Measurements from ENCODE around the gene MTHFR. TPM values are rescaled to one million over a fixed set of nuclear protein-coding genes. Genes with fewer than 3 reads are reported as not detected.

MTHFR gene
- total RNA-seq, 1 experiment from 2014 or later = 18.2 TPM

- Histone ChIP-seq H3K4me2 (ENCODE audit: insufficient read depth, insufficient read length, low read length) (no peak overlapping the region), H3K14ac (ENCODE audit: insufficient read depth, low read length) (no peak overlapping the region), H2BK120ac (ENCODE audit: low read depth, low read length, poor library complexity, severe bottlenecking) (no peak overlapping the region), H2BK5ac (ENCODE audit: insufficient read length, low read length) (no peak overlapping the region), H3K23me2 (ENCODE audit: insufficient read length, low read depth, low read length, poor library complexity, severe bottlenecking) (no peaks in the 10 kb centered on the region), H3K27ac (ENCODE audit: insufficient read length, low read depth, low read length) (no peak overlapping the region), H3K9me3 (ENCODE audit: control insufficient read depth, low read depth, low read length) (no peaks in the 10 kb centered on the region), H4K5ac (ENCODE audit: insufficient read length, low read depth, low read length) (no peak overlapping the region), H4K20me1 (ENCODE audit: control insufficient read depth, insufficient read depth, insufficient read length) (no peaks in the 10 kb centered on the region), H3T11ph (ENCODE audit: low read length) (no peak overlapping the region), H3K18ac (ENCODE audit: insufficient read length, low read depth, low read length) (no peak overlapping the region), H3K4me1 (ENCODE audit: insufficient read depth, low read length) (no peaks in the 10 kb centered on the region), H3K56ac (ENCODE audit: insufficient read length, low read depth, low read length) (no peak overlapping the region), H3K79me2 (ENCODE audit: insufficient read depth, low read length) (no peaks in the 10 kb centered on the region), H2BK12ac (ENCODE audit: insufficient read length, low read depth, low read length) (no peak overlapping the region), H3K9ac (ENCODE audit: extremely low read depth, insufficient read length, low read length) (no peak overlapping the region), H3K27me3 (ENCODE audit: insufficient read depth, low read length) (no peaks in the 10 kb centered on the region; the same call in 1 of the 2 replicates), H4K8ac (replicated peaks; ENCODE audit: insufficient read length, low read depth, low read length) (no peak overlapping the region), H2BK15ac (ENCODE audit: low read depth, low read length) (no peak overlapping the region), H3K4ac (ENCODE audit: low read depth, low read length) (no peak overlapping the region), H2AFZ (ENCODE audit: low read length) (no peak overlapping the region), H3K79me1 (ENCODE audit: insufficient read depth, low read depth, low read length, poor library complexity, severe bottlenecking) (no peaks in the 10 kb centered on the region), H3K23ac (ENCODE audit: insufficient read length, low read depth, low read length) (no peak overlapping the region), H2AK5ac (ENCODE audit: insufficient read length, low read length) (no peak overlapping the region), H2BK20ac (ENCODE audit: low read depth, low read length, poor library complexity, severe bottlenecking) (no peak overlapping the region), H4K91ac (ENCODE audit: insufficient read length, low read depth, low read length) (no peak overlapping the region)
- H3K4me3 Mint-ChIP-seq = no peak overlapping the region
- H3K36me3 Mint-ChIP-seq (ENCODE audit: insufficient read depth in 1 of 3, low read depth in 3 of 3) = no peaks in the 10 kb centered on the region
- no peak for DNase-seq
- H3K9me3 Mint-ChIP-seq = no peaks in the 10 kb centered on the region
- H3K27me3 Mint-ChIP-seq (ENCODE audit: low read depth) = peaks cover 55% of the 10 kb centered on the region
- H3K4me1 Mint-ChIP-seq = peaks cover 6 to 15% of the 10 kb centered on the region in 2 experiments; a peak in 3 of 4 replicates
- no peak overlapping the region for H3K27ac Mint-ChIP-seq
- TF ChIP-seq, protein P1, sequence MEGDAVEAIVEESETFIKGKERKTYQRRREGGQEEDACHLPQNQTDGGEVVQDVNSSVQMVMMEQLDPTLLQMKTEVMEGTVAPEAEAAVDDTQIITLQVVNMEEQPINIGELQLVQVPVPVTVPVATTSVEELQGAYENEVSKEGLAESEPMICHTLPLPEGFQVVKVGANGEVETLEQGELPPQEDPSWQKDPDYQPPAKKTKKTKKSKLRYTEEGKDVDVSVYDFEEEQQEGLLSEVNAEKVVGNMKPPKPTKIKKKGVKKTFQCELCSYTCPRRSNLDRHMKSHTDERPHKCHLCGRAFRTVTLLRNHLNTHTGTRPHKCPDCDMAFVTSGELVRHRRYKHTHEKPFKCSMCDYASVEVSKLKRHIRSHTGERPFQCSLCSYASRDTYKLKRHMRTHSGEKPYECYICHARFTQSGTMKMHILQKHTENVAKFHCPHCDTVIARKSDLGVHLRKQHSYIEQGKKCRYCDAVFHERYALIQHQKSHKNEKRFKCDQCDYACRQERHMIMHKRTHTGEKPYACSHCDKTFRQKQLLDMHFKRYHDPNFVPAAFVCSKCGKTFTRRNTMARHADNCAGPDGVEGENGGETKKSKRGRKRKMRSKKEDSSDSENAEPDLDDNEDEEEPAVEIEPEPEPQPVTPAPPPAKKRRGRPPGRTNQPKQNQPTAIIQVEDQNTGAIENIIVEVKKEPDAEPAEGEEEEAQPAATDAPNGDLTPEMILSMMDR (conservative IDR thresholded peaks at IDR 0.05) = no peak
- no CpG with 5 or more reads among the region's 8 CpGs for WGBS (ENCODE audit: extremely low coverage, insufficient read length, low lambda C conversion rate)
These were observed 49.7 kb upstream of the MTHFR start for GRCh38 chr1:11855430-11855829.
